MCF 10A (cell line): Measurements from ENCODE around the gene ALKBH3. TPM values are rescaled to one million over a fixed set of nuclear protein-coding genes. Genes with fewer than 3 reads are reported as not detected.

Experiments used
- BruUV-seq: library from RNA; stranded (reverse); fragments of 400-500 nt; replicated peaks from 2 replicates; lab custom pipeline; 2021; lab: Mats Ljungman, UMichigan
- CTCF ChIA-PET: fragments of 300-600 bp; sonication (Branson Sonifier 250); formaldehyde crosslinking; extraction: SDS; loops from one replicate; lab custom pipeline; 2021; ENCODE audit warnings: antibody characterized with exemption, inconsistent platforms; lab: Yijun Ruan, JAX
- POLR2A ChIA-PET: fragments of 300-600, 350-650 bp; sonication (Branson Sonifier 250); formaldehyde crosslinking; extraction: SDS; loops from one replicate; lab custom pipeline; 2020; ENCODE audit warnings: antibody characterized with exemption, inconsistent platforms; lab: Yijun Ruan, JAX
- DNase-seq: peaks from one replicate; pipeline ENCODE4 v3.0.0-alpha.2; 2018; ENCODE audit not compliant: unreplicated experiment
- H3K27ac Mint-ChIP-seq: one replicate; pipeline ENCODE4 v1.8.0; 2022; ENCODE audit warnings: mild to moderate bottlenecking, low read depth, mixed read lengths; ENCODE audit not compliant: unreplicated experiment
- H3K27me3 Mint-ChIP-seq: one replicate; pipeline ENCODE4 v1.8.0; 2022; ENCODE audit warnings: mixed read lengths; ENCODE audit not compliant: insufficient read depth, unreplicated experiment
- H3K36me3 Mint-ChIP-seq: one replicate; pipeline ENCODE4 v1.8.0; 2022; ENCODE audit warnings: mild to moderate bottlenecking, moderate library complexity, mixed read lengths; ENCODE audit not compliant: insufficient read depth, unreplicated experiment
- H3K4me1 Mint-ChIP-seq: one replicate; pipeline ENCODE4 v1.8.0; 2022; ENCODE audit warnings: mixed read lengths; ENCODE audit not compliant: insufficient read depth, unreplicated experiment
- H3K4me3 Mint-ChIP-seq: one replicate; pipeline ENCODE4 v1.8.0; 2022; ENCODE audit warnings: mild to moderate bottlenecking, moderate library complexity, mixed read lengths; ENCODE audit not compliant: unreplicated experiment
- H3K9me3 Mint-ChIP-seq: one replicate; pipeline ENCODE4 v1.8.0; 2022; ENCODE audit warnings: mixed read lengths; ENCODE audit not compliant: unreplicated experiment
- intact Hi-C: fragments of 100-400 bp; cut with micrococcal nuclease; formaldehyde crosslinking; loops from 2 replicates; pipeline ENCODE4 v1.14.1; 2022
- total RNA-seq: library from RNA; stranded (reverse); gene quantifications from 2 replicates; pipeline ENCODE4 v1.2.3, GENCODE V29; 2022
- TF ChIP-seq, protein P1 (sequence below): fragments of 200-600 bp; IDR thresholded peaks from one replicate; pipeline ENCODE4 v1.8.0; 2022; ENCODE audit warnings: antibody characterized with exemption, mild to moderate bottlenecking; ENCODE audit not compliant: unreplicated experiment

The ALKBH3 gene
- total RNA-seq, 1 experiment from 2014 or later, result 76.2 TPM

GRCh38 chr11:43947815-43948214 lies 67.2 kb downstream of the ALKBH3 start:
- Mint-ChIP-seq H3K36me3 (no peaks in the 10 kb centered on the region), H3K9me3 (no peaks in the 10 kb centered on the region), H3K27ac (no peak overlapping the region), H3K4me3 (no peak overlapping the region), H3K27me3 (peaks cover 45% of the 10 kb centered on the region), H3K4me1 (peaks cover 6% of the 10 kb centered on the region)
- TF ChIP-seq, protein P1, sequence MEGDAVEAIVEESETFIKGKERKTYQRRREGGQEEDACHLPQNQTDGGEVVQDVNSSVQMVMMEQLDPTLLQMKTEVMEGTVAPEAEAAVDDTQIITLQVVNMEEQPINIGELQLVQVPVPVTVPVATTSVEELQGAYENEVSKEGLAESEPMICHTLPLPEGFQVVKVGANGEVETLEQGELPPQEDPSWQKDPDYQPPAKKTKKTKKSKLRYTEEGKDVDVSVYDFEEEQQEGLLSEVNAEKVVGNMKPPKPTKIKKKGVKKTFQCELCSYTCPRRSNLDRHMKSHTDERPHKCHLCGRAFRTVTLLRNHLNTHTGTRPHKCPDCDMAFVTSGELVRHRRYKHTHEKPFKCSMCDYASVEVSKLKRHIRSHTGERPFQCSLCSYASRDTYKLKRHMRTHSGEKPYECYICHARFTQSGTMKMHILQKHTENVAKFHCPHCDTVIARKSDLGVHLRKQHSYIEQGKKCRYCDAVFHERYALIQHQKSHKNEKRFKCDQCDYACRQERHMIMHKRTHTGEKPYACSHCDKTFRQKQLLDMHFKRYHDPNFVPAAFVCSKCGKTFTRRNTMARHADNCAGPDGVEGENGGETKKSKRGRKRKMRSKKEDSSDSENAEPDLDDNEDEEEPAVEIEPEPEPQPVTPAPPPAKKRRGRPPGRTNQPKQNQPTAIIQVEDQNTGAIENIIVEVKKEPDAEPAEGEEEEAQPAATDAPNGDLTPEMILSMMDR, result no peak
- DNase-seq, result no peak
- intact Hi-C loops, result loop anchor here (10.0 kb wide), 1 partner anchor 87 kb away; no protein-coding TSS in a partner anchor
- no TSS peak for BruUV-seq
- ChIA-PET CTCF (interaction anchor here (0.7 to 5.3 kb wide), 5 partner anchors 9 to 66 kb away, joined by 3 to 51 read pairs (median 4); no protein-coding TSS in a partner anchor), POLR2A (interaction anchor here (0.6 to 0.7 kb wide), 2 partner anchors 8 to 246 kb away, joined by 3 read pairs; no protein-coding TSS in a partner anchor)

DNA sequence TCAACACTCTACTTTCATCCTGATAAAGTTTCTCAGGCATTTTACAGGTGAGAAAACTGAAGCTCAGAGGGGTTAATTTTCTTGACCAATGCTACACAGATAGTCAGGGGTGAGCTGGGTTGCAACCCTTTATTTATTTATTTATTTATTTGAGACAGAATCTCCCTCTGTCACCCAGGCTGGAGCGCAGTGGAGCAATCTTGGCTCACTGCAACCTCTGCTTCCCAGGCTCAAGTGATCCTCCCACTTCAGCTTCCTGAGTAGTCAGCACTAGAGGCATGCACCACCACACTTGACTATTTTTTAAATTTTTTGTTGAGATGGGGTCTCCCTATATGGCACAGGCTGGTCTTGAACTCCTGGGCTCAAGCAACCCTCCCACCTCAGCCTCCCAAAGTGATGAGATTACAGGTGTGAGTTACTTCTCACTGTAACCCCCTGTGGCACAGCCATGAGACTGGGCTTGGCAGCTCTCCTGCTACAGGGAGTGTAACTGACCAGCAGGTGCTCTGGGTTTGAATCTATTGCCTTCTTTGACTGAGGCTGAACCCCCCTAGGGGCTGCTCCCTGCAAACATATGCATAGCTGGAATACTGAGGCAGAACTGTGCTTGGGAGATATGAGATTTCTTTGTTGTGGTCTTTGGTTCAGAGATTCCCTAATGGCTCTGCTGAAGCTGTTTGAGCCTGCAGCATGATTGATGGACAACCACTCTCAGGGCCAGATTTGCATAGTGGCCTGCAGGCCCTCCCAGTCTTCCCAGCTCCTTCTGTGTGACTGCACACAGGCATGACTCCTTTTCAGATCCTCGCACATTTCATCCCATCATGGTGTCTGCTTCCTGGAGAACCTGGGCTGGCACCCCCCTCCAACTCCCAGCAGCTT lies 68.0 kb downstream of the ALKBH3 start:
- no TSS peak for BruUV-seq
- no peaks in the 10 kb centered on the region for H3K36me3 Mint-ChIP-seq
- peaks cover 39% of the 10 kb centered on the region for H3K27me3 Mint-ChIP-seq
- TF ChIP-seq, protein P1, result no peak
- intact Hi-C loops, result loop anchor here (10.0 kb wide), 1 partner anchor 86 kb away; no protein-coding TSS in a partner anchor
- H3K4me3 Mint-ChIP-seq, result no peak overlapping the region
- CTCF ChIA-PET, result interaction anchor here (0.7 to 5.3 kb wide), 6 partner anchors 10 to 67 kb away, joined by 3 to 51 read pairs (median 4); no protein-coding TSS in a partner anchor
- no peak for DNase-seq
- no peaks in the 10 kb centered on the region for H3K9me3 Mint-ChIP-seq
- POLR2A ChIA-PET, result interaction anchor here (0.7 kb wide), 1 partner anchor 9 kb away, joined by 3 read pairs; no protein-coding TSS in a partner anchor
- H3K4me1 Mint-ChIP-seq, result peaks cover under 1% of the 10 kb centered on the region
- no peak overlapping the region for H3K27ac Mint-ChIP-seq

DNA sequence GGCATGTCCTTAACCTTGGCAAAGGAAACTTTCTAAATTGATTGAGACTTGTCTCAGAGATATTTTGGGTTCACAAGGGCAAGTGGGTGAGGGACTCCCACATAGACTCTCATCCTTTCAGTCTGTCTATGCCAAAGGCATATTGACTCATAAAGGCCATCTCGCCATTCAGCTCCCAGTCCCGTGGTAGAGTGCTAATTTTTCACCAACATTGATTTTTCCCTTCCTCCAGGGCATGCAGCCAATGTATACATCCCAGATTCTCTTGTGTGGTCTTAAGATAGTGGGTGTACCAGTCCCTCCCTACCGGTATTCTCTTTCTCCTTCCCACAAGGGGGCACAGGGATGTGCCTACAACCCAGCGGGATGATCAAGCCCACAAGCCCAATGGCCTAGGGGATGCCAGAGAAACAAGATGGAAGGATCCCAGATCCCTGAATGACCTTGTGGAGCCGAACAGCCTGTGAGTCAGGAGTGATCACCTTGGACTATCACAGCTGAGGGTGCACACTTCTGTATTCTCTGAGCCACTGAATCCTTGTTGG lies 69.8 kb downstream of the ALKBH3 start:
- H3K27ac Mint-ChIP-seq, result no peak overlapping the region
- ChIA-PET CTCF (interaction anchor here (0.5 to 0.6 kb wide), 2 partner anchors 10 to 114 kb away, joined by 3 read pairs; no protein-coding TSS in a partner anchor), POLR2A (interaction anchor here (2.0 kb wide), 1 partner anchor 10 kb away, joined by 8 read pairs; no protein-coding TSS in a partner anchor)
- H3K4me3 Mint-ChIP-seq, result no peak overlapping the region
- H3K27me3 Mint-ChIP-seq, result peaks cover 29% of the 10 kb centered on the region
- intact Hi-C loops, result no loop called here
- H3K9me3 Mint-ChIP-seq, result no peaks in the 10 kb centered on the region
- no peak for DNase-seq
- H3K36me3 Mint-ChIP-seq, result no peaks in the 10 kb centered on the region
- peaks cover under 1% of the 10 kb centered on the region for H3K4me1 Mint-ChIP-seq
- TF ChIP-seq, protein P1, result no peak
- no TSS peak for BruUV-seq
